HG03066 (cell line): ENCODE measurements around the gene ZNRF4.
"Not testable (repeated sequence)": the region's sequence is repeated elsewhere in the genome, so short reads cannot be mapped to it uniquely, and the experiment has no call there.

Source experiments
- ATAC-seq: cut with Tn5 transposase; IDR thresholded peaks from one replicate; pipeline ENCODE4 v1.9.1; 2021; ENCODE audit warnings: low read depth; ENCODE audit not compliant: unreplicated experiment

ZNRF4 gene, protein sequence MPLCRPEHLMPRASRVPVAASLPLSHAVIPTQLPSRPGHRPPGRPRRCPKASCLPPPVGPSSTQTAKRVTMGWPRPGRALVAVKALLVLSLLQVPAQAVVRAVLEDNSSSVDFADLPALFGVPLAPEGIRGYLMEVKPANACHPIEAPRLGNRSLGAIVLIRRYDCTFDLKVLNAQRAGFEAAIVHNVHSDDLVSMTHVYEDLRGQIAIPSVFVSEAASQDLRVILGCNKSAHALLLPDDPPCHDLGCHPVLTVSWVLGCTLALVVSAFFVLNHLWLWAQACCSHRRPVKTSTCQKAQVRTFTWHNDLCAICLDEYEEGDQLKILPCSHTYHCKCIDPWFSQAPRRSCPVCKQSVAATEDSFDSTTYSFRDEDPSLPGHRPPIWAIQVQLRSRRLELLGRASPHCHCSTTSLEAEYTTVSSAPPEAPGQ

GRCh38 chr19:5455367-5456129 lies at the start of gene ZNRF4:
Gene ZNRF4, plus strand, starts transcription at chr19:5455417. Its CDS starts 75 bp downstream, at chr19:5455492.
- no peak for ATAC-seq

DNA sequence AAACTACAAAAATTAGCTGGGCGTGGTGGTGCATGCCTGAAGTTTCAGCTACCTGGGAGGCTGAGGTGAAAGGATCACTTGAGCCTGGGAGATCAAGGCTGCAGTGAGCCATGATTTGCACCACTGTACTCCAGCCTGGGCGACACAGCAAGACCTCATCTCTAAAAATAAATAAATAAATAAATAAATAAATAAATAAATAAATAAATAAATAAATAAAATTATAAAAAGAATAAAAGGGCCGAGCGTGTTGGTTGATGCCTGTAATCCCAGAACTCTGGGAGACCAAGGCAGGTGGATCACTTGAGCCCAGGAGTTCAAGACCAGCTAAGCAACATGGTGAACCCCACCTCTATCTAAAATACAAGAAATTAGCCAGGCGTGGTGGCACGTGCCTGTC lies 49.0 kb upstream of the ZNRF4 start:
- not testable (repeated sequence) for ATAC-seq

DNA sequence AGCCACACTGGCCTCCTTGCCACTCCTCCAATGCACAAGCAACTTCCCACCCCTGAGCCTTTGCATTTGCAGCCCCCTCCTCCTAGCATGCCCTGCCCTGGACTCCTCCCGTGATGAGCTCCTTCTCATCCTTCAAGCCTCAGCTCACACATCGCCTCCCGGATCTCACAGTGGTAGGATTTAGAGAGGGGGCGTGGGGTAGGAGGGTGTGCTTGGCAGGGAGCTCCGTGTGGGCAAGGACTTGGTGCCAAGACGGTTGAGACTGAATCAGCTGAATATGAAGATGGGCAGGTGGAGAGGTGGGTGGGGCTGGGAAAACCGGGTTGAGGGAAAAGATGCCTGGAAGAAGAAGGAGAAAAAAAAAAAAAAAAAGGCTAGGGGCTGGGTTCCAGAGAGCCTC lies 48.4 kb upstream of the ZNRF4 start:
- ATAC-seq = no peak

DNA sequence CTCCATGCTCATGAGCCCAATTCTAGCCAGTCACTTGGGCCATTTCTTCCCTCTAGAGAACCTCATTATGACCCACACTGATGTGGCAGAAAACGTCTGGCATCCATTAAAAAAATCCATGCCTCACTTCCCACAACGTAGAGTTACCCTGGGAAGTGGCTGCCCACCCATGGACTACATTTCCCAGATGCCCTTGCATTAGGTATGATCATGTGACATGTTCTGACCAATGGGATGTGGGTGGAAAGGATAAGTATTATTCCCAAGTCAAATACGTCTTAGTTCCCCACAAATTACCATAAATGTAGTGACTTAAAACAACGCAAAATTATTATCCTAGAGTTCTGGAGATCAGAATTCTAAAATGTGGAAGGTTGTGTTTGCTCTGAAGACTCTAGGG lies 47.9 kb upstream of the ZNRF4 start:
- ATAC-seq = no peak

- no peak for ATAC-seq
These were observed 37.5 kb upstream of the ZNRF4 start for GRCh38 chr19:5417495-5418436.

DNA sequence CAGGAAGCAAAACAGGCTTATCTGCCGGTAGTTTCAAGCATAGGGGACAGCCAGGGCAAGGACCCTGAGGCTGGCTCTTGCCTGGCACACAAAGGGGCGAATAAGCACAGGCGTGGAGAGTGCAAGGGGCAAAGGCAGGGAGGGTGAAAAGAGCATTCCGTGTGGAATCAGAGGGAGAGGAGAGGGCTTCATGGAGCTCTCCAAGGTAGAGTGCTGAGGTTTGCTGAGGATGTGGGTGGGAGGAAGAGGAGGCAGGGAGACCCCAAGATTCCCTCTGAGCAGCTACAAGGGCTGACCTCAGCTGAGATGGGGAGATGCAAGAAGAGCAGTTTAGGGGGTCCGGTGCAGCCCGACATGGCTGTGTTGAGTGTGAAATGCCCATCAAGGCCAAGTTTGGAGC lies 36.5 kb upstream of the ZNRF4 start:
- ATAC-seq = no peak

DNA sequence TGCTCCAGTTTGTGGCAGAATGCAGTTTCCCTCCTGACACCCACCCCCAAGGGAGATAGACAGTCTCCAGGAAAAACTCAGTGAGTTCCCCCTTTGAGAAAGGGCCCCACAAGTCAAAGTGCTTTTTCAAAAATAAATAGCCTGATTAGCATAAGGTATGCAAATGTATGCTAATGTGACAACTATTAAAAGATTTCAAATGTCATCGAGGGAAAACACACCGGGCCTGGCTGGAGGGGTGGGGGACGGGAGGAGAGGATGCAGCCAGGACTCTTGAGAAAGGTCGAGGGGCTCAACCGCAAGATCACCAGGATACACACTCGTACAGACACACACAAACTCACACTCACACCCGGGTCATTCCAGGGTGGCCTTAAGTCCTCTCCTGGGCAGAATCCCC lies 34.3 kb upstream of the ZNRF4 start:
- no peak for ATAC-seq

DNA sequence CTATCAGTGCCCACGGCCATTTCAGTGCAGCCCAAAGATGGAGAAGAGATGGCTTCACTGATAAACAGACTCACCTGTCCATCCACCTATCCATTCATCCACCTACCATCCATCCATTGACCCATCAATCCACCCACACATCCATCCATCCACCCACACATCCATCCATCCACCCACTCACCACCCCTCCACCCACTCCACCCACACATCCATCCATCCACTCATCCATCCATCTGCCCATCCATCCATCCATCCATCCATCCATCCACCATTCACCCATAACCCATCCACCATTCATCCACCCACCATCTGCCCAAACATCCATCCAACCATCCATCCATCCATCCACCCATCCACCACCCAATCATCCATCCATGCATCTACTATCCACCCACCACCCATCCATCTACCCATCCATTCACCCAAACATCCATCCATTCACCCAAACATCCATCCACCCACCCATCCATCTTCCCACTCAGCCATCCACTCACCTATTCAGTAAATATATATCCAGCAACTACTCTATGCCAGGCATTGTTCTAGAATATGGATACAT lies 31.6 kb upstream of the ZNRF4 start:
- ATAC-seq = no peak

DNA sequence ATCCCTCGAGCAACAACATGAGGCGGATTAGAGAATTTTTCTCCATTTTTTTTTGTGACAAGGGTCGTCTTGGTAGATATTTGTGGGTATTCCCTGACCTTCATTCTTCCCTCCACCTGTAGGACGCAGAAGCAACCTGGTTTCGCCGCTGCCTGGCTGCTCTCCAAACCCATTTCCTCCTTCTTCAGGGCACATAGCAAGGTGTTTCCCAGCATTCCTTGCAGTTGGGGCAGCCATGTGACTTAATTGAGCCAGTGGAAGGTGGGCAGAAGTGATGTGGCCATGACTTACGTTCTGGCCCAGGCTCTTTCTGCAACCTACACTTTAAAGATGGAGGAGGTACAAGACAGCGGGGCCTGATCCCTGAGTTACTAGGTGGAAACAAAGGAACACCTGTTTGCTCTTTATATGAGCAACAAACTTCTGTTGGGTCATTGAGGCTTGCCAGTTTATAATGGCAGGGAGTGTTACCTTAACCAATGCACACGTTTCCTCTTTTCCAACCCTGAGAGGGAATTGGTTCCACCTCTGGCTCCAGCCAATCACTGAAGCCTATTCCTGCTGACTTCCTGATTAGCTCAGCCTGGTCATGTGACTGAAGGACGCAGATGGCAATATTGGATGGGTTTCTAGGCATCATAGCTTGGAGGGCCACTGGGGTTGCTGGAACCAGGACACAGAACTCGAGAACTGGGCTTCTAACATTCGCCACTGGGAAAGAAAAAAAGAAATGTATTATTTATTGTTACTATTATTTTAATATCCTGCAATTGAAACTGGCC lies 30.8 kb upstream of the ZNRF4 start:
- ATAC-seq = no peak

GRCh38 chr19:5425260-5425659 lies 30.0 kb upstream of the ZNRF4 start:
- ATAC-seq = no peak

GRCh38 chr19:5430237-5430636 lies 25.0 kb upstream of the ZNRF4 start:
- no peak for ATAC-seq

GRCh38 chr19:5432687-5433086 lies 22.5 kb upstream of the ZNRF4 start:
- ATAC-seq = no peak

DNA sequence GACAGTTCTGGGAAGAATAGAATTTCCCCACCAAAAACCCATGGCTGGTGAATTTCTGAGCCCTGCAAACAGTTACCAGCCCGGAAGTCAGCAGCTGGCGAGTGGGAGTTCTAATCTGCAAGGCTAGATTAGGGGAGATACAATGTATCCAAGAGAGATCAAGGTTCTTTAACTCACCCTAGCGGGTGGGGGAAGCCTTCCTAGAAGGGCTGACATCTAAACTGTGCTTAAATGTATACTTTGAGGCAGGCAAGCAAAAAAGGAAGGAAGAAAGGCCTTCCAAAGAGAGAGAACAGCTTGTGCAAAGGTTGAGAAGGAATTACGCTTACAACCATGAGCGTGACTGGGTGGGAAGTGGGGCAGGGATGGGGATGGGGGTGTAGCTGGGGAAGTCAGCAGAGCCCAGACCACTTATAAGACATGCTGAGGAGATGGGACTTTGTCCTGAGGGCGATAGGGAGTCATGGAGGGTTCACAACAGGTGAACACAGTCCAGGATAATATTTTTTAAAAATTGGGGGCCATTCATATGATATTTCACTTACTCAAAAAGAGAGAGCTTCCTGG lies 20.8 kb upstream of the ZNRF4 start:
- ATAC-seq = no peak

DNA sequence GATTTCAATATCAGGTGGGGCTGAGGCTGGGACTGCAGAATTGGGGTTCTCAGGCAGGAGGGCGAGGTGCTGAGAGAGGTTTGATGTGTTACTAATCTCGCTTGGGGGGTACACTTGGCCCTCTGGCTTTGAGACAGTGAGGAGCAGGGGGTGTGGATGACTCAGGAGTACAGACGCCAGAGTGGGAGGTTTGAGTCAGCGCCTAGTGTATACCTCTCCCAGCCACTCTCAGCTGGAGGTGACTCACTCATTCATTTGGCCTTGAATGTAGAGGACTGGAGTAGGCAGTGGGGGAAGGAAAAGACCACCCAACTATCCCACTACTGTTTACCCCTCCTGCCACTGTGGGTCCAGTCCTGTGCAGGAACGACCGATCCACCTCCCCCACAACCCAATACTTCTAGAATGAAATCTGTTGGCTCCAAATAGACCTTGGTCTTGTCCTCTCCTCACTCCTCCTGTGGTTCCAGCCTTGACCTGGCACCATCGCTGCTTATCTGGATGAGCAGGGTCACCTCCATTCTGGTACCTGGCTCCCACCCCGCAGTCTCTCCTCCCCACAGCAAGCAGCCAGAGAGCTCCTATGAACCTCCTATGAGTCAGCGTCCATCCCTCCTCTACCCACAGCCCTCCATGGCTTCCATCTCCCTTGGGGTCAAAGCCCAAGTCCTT lies 20.1 kb upstream of the ZNRF4 start:
- ATAC-seq = no peak

- ATAC-seq = no peak
These were observed 19.6 kb upstream of the ZNRF4 start for GRCh38 chr19:5435642-5436017.

GRCh38 chr19:5436106-5436947 lies 18.9 kb upstream of the ZNRF4 start:
- ATAC-seq = no peak

GRCh38 chr19:5436948-5437306 lies 18.3 kb upstream of the ZNRF4 start:
- ATAC-seq = no peak

DNA sequence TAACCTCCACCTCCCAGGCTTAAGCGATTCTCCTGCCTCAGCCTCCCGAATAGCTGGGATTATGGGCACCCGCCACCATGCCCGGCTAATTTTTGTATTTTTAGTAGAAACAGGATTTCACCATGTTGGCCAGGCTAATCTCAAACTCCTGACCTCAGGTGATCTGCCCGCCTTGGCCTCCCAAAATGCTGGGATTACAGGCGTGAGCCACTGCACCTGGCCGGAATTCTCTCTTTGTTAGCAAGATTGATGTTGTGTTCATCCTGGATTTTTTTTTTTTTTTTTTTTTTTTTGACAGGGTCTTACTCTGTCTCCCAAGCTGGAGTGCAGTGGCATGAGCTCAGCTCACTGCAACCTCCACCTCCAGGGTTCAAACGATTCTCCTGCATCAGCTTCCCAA lies 16.5 kb upstream of the ZNRF4 start:
- not testable (repeated sequence) for ATAC-seq
